HEK293 (cell line): ENCODE data around the gene HSPB2.

Source experiments
- CTCF ChIP-seq: fragments of 450-650 bp; formaldehyde crosslinking; IDR thresholded peaks from 2 replicates; pipeline ENCODE4 v1.5.1; 2016; ENCODE audit warnings: missing biosample characterization, missing genetic modification characterization
- MEIS1 ChIP-seq: sonication (generic); formaldehyde crosslinking; IDR thresholded peaks from 2 replicates; pipeline ENCODE4 v1.8.1; 2022; ENCODE audit warnings: missing genetic modification reagents, mild to moderate bottlenecking, borderline replicate concordance
- REST ChIP-seq: fragments of 450-650 bp; formaldehyde crosslinking; IDR thresholded peaks from 2 replicates; pipeline ENCODE4 v1.5.1; 2016; ENCODE audit warnings: missing biosample characterization, missing genetic modification characterization
- ZBTB17 ChIP-seq: fragments of 450-650 bp; formaldehyde crosslinking; IDR thresholded peaks from 2 replicates; pipeline ENCODE4 v1.5.1; 2016; ENCODE audit warnings: missing biosample characterization, missing genetic modification characterization
- ZNF433 ChIP-seq: fragments of 450-650 bp; formaldehyde crosslinking; IDR thresholded peaks from 2 replicates; pipeline ENCODE4 v1.5.1; 2016; ENCODE audit warnings: missing biosample characterization, missing genetic modification characterization, low read depth
- ZNF501 ChIP-seq: fragments of 450-650 bp; formaldehyde crosslinking; IDR thresholded peaks from 2 replicates; pipeline ENCODE4 v1.5.1; 2016; ENCODE audit warnings: missing biosample characterization, missing genetic modification characterization
- ZNF530 ChIP-seq: fragments of 450-650 bp; formaldehyde crosslinking; IDR thresholded peaks from 2 replicates; pipeline ENCODE4 v1.5.1; 2016; ENCODE audit warnings: low read depth, missing biosample characterization, missing genetic modification characterization

GRCh38 chr11:111938687-111939160 is 26.2 kb downstream of the HSPB2 start:
- TF ChIP-seq ZNF501 (no peak), CTCF (tag by site-specific recombination) (no peak), ZNF530 (tag by site-specific recombination) (no peak), ZNF433 (tag by site-specific recombination) (no peak), REST (tag by site-specific recombination) (no peak), MEIS1 (no peak), ZBTB17 (no peak)
